GM12878 (cell line): ENCODE measurements around the gene ORC4. TPM values are rescaled to one million over a fixed set of nuclear protein-coding genes. Genes with fewer than 3 reads are reported as not detected.

Experiments used
- ATAC-seq: fragments of 200-7000 bp; cut with Tn5 transposase; 3 replicates; pipeline ENCODE4 v1.9.1; 2020; ENCODE audit warnings: mild to moderate bottlenecking, moderate library complexity
- BruUV-seq: library from RNA; stranded (reverse); fragments of 400-500 nt; replicated peaks from 2 replicates; lab custom pipeline; 2021; lab: Mats Ljungman, UMichigan
- CTCF ChIA-PET: fragments of 300-600 bp; sonication (Branson Sonifier 250); formaldehyde crosslinking; extraction: SDS; loops from one replicate; lab custom pipeline; 2021; ENCODE audit warnings: inconsistent platforms; lab: Yijun Ruan, JAX
- POLR2A ChIA-PET: fragments of 350-600 bp; formaldehyde crosslinking; extraction: SDS; loops from one replicate; lab custom pipeline; 2021; ENCODE audit warnings: inconsistent platforms; lab: Charles Lee
- RAD21 ChIA-PET: fragments of 300-600 bp; sonication (Branson Sonifier 250); formaldehyde crosslinking; loops from one replicate; lab custom pipeline; 2023; ENCODE audit warnings: antibody characterized with exemption; ENCODE audit not compliant: unreplicated experiment; lab: Charles Lee
- SMC1A ChIA-PET: fragments of 300-600 bp; sonication (Branson Sonifier 250); formaldehyde crosslinking; loops from one replicate; lab custom pipeline; 2023; ENCODE audit not compliant: unreplicated experiment, uncharacterized antibody; lab: Charles Lee
- DNase-seq: peaks from one replicate; pipeline ENCODE4 v3.0.0-alpha.2; 2011; ENCODE audit warnings: low read depth, low spot score
- FAIRE-seq: peaks from 3 replicates; lab custom pipeline; 2011; peaks lifted over from hg19 to GRCh38; lab: Jason Lieb, UNC
- H2AFZ ChIP-seq: 2 replicates; pipeline ENCODE4 v1.6.0; 2011; ENCODE audit warnings: low read depth, low read length, control low read depth; ENCODE audit not compliant: control insufficient read depth
- H3K27ac ChIP-seq: 2 replicates; pipeline ENCODE4 v1.5.1; 2011; ENCODE audit warnings: control low read depth; ENCODE audit not compliant: control insufficient read depth, insufficient read depth
- H3K27me3 ChIP-seq, 2 experiments: replicated peaks in 1 of 2; 2 replicates each; pipeline versions ENCODE4 v1.6.0 to v1.6.1; 2011; ENCODE audit warnings: low read length in 1 of 2; ENCODE audit not compliant: control insufficient read depth in 2 of 2, insufficient read depth in 2 of 2
- H3K36me3 ChIP-seq, 2 experiments: 2 replicates each; pipeline ENCODE4 v1.5.1; 2011; ENCODE audit warnings: low read length in 1 of 2; ENCODE audit not compliant: control insufficient read depth in 2 of 2, insufficient read depth in 2 of 2
- H3K4me1 ChIP-seq: 2 replicates; pipeline ENCODE4 v1.6.1; 2011; ENCODE audit warnings: mild to moderate bottlenecking, low read length, moderate library complexity, mixed read lengths; ENCODE audit not compliant: control insufficient read depth, insufficient read depth
- H3K4me2 ChIP-seq: 2 replicates; pipeline ENCODE4 v1.6.0; 2011; ENCODE audit warnings: control low read depth; ENCODE audit not compliant: control insufficient read depth, insufficient read depth
- H3K4me3 ChIP-seq: fragments of 200-600 bp; sonication (generic); 2 replicates; pipeline ENCODE4 v1.5.1; 2016
- H3K79me2 ChIP-seq: 2 replicates; pipeline ENCODE4 v1.6.0; 2011; ENCODE audit warnings: low read length; ENCODE audit not compliant: control insufficient read depth, insufficient read depth
- H3K9ac ChIP-seq: 2 replicates; pipeline ENCODE4 v1.8.0; 2011; ENCODE audit warnings: low read length, control low read depth, mixed read lengths; ENCODE audit not compliant: control insufficient read depth, insufficient read depth
- H3K9me3 ChIP-seq: replicated peaks from 3 replicates; pipeline ENCODE4 v1.5.1; 2011; ENCODE audit warnings: mild to moderate bottlenecking, low read length; ENCODE audit not compliant: control insufficient read depth, insufficient read depth
- H4K20me1 ChIP-seq: 2 replicates; pipeline ENCODE4 v1.6.0; 2011; ENCODE audit not compliant: control insufficient read depth, insufficient read depth
- ATF7 ChIP-seq: fragments of 450-650 bp; IDR thresholded peaks from 2 replicates; pipeline ENCODE4 v1.6.1; 2016; ENCODE audit warnings: low read depth, mild to moderate bottlenecking
- CEBPB ChIP-seq, 2 experiments: fragments of 150-350 bp in 1 of 2; IDR thresholded peaks; 2 replicates each; pipeline ENCODE4 v1.6.1; 2012 to 2014; ENCODE audit warnings: low read depth in 2 of 2, low read length in 2 of 2, borderline replicate concordance in 1 of 2, inconsistent platforms in 1 of 2
- EED ChIP-seq: sonication (generic); IDR thresholded peaks from 2 replicates; pipeline ENCODE4 v1.6.1; 2016; ENCODE audit warnings: antibody characterized with exemption, low read depth
- FOS ChIP-seq: IDR thresholded peaks from 3 replicates; pipeline ENCODE4 v1.6.1; 2011; ENCODE audit warnings: borderline replicate concordance; ENCODE audit not compliant: insufficient read length; ENCODE audit errors: extremely low read depth
- FOXK2 ChIP-seq: fragments of 450-650 bp; IDR thresholded peaks from 2 replicates; pipeline ENCODE4 v1.6.1; 2017; ENCODE audit warnings: mild to moderate bottlenecking, moderate library complexity
- GATAD2B ChIP-seq: fragments of 450-650 bp; conservative IDR thresholded peaks from 2 replicates; pipeline ENCODE4 v1.6.1; 2017; ENCODE audit warnings: low read depth, mild to moderate bottlenecking, moderate library complexity
- IKZF2 ChIP-seq, 2 experiments: fragments of 450-650 bp; IDR thresholded peaks; 2 replicates each; pipeline ENCODE4 v1.6.1; 2017; ENCODE audit warnings: mild to moderate bottlenecking in 2 of 2, moderate library complexity in 2 of 2
- IRF4 ChIP-seq: IDR thresholded peaks from 2 replicates; pipeline ENCODE4 v1.6.1; 2011; ENCODE audit warnings: low read depth, low read length
- MTA3 ChIP-seq: IDR thresholded peaks from 2 replicates; pipeline ENCODE4 v1.6.1; 2012; ENCODE audit warnings: low read length, inconsistent platforms, borderline replicate concordance
- MYB ChIP-seq: fragments of 150-350 bp; IDR thresholded peaks from 2 replicates; pipeline ENCODE4 v1.6.1; 2014; ENCODE audit warnings: mild to moderate bottlenecking, low read depth, low read length, borderline replicate concordance
- NBN ChIP-seq: fragments of 450-650 bp; IDR thresholded peaks from 2 replicates; pipeline ENCODE4 v1.6.1; 2016
- NFXL1 ChIP-seq: fragments of 450-650 bp; IDR thresholded peaks from 2 replicates; pipeline ENCODE4 v1.6.1; 2017; ENCODE audit warnings: antibody characterized with exemption, mild to moderate bottlenecking, borderline replicate concordance
- NR2F1 ChIP-seq: fragments of 450-650 bp; conservative IDR thresholded peaks from 2 replicates; pipeline ENCODE4 v1.6.1; 2017; ENCODE audit warnings: mild to moderate bottlenecking
- TAF1 ChIP-seq: IDR thresholded peaks from 2 replicates; pipeline ENCODE4 v1.6.1; 2011; ENCODE audit warnings: mild to moderate bottlenecking, low read depth, low read length, borderline replicate concordance
- YBX1 ChIP-seq: fragments of 450-650 bp; IDR thresholded peaks from 2 replicates; pipeline ENCODE4 v1.6.1; 2016; ENCODE audit warnings: antibody characterized with exemption
- WGBS: methylation state at CpG from one replicate; pipeline ENCODE4 v1.1.6; 2016; ENCODE audit warnings: low lambda C conversion rate; ENCODE audit not compliant: insufficient replicate concordance, insufficient coverage; ENCODE audit errors: missing lambda C conversion rate; 5-methylcytosine and 5-hydroxymethylcytosine counted together
- in situ Hi-C: fragments of 300-500 bp; cut with MboI; formaldehyde crosslinking; loops from 9 replicates; pipeline ENCODE4 v1.14.3; 2018; ENCODE audit warnings: mixed read lengths
- intact Hi-C: fragments of 100-400 bp; cut with micrococcal nuclease; formaldehyde crosslinking; loops from one replicate; pipeline ENCODE4 v1.14.2; 2022; ENCODE audit not compliant: unreplicated experiment
- polyA plus RNA-seq, 11 experiments: library from polyadenylated mRNA; depleted of rRNA in 4 of 11; unstranded in 6 of 11; stranded (reverse) in 5 of 11; fragments of >200 nt; fragmentation: Nextera tagmentation in 4 of 11; fragmentation: Illumina TruSeq in 1 of 11; extraction: Ambion mirVana in 4 of 11; extraction: Trizol in 1 of 11; gene quantifications; 1 replicate in 1 of 11; 2 replicates in 10 of 11; pipeline versions ENCODE4 v1.2.1 to v1.2.3, GENCODE V29; 2011 to 2016; ENCODE audit warnings: inconsistent platforms in 2 of 11, missing spikeins in 2 of 11, low read depth in 1 of 11
- total RNA-seq, 4 experiments: library from RNA; depleted of rRNA in 3 of 4; stranded (reverse); fragments of >200 nt in 3 of 4; fragmentation: Illumina TruSeq in 1 of 4; extraction: Trizol in 1 of 4; gene quantifications; 2 replicates each; pipeline versions ENCODE4 v1.2.1 to v1.2.3, GENCODE V29; 2013 to 2021
- TF ChIP-seq, protein P1 (sequence below): IDR thresholded peaks from 2 replicates; pipeline ENCODE4 v1.6.1; 2011; ENCODE audit warnings: mild to moderate bottlenecking, low read depth, low read length, moderate library complexity; ENCODE audit not compliant: insufficient replicate concordance
- TF ChIP-seq, protein P2 (sequence below): fragments of 450-650 bp; IDR thresholded peaks from 2 replicates; pipeline ENCODE4 v1.6.1; 2018; ENCODE audit warnings: mild to moderate bottlenecking, low read depth, moderate library complexity; ENCODE audit not compliant: partially characterized antibody
- TF ChIP-seq, protein P3 (sequence below): IDR thresholded peaks from 2 replicates; pipeline ENCODE4 v1.6.1; 2011; ENCODE audit warnings: borderline replicate concordance, low read depth, mild to moderate bottlenecking, moderate library complexity, low read length; ENCODE audit not compliant: insufficient read depth, poor library complexity, severe bottlenecking

ORC4 gene
- total and polyA plus RNA-seq, 10 of the 15 experiments (the other 5 are each of a cell fraction or from before 2014, with no cell fraction given) = 25.7 to 71.3 (median 52.1) TPM

DNA sequence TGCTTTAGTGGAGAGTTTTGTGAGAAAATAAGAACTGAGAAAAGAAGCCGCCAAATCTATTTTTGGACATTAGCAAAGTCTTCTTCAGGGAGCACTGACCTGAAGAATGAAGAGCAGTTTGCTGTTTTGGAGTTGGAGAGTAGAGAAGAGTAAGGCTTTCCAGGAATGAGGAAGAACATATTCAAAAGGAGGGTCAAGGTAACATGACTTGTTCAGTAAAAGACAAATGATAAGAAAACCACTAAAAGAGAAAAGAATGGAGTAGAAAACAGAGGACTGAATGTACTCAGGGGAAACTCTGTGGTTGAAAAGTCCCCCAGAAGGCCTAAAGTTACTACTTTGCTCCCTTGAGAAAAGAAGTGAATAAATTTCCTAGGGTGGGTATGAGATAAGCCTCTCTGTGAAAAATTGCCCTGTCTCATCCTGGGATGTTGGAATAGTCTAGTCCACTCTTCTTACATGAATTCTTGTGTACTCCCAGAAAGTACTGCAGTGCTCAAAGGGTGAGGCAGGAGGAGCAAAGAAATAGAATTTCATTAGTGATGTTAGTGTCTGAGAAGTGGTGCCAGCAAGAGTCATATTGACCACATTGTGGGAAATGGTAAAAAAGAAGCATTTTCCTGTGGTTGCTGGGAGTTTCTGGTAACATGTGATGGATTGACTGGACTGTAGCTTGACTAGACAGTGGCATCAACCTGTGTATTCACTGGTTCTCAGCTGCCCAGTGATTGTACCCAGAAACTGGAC lies 28.1 kb upstream of the ORC4 start:
- in situ Hi-C loops (no loop called here), intact Hi-C loops (loop anchor here (2.0 kb wide), 2 partner anchors 28 to 58 kb away; partner anchors contain the start of genes MBD5 and ORC4)
- RAD21 ChIA-PET = interaction anchor here (1.0 to 3.9 kb wide), 6 partner anchors 8 to 460 kb away, joined by 3 to 82 read pairs (median 6); partner anchors contain the start of genes MBD5 and ORC4
- Histone ChIP-seq H3K4me2 (peak overlapping the region; percentile 46), H3K9me3 (no peaks in the 10 kb centered on the region; the same call in 2 of the 3 replicates), H4K20me1 (no peaks in the 10 kb centered on the region), H3K27me3 (no peaks in the 10 kb centered on the region), H3K4me1 (peaks cover 27% of the 10 kb centered on the region), H3K9ac (no peak overlapping the region), H3K4me3 (0 out of 2 replicates have a peak overlapping the region, but pooled peaks have one; percentile 7), H3K27ac (peak overlapping the region; percentile 67), H3K36me3 (no peaks in the 10 kb centered on the region), H2AFZ (peak overlapping the region; percentile 16; the same call in 1 of the 2 replicates), H3K79me2 (peaks cover 21% of the 10 kb centered on the region)
- ATAC-seq = peak; percentile 82
- DNase-seq = peak; percentile 89
- FAIRE-seq = peak; percentile 59
- CTCF ChIA-PET = interaction anchor here (0.8 to 1.7 kb wide), 3 partner anchors 8 to 29 kb away, joined by 3 to 11 read pairs (median 3); partner anchors contain the start of gene MBD5
- POLR2A ChIA-PET = interaction anchor here (0.9 to 4.2 kb wide), 5 partner anchors 16 to 32 kb away, joined by 3 to 33 read pairs (median 3); partner anchors contain the start of genes MBD5 and ORC4
- BruUV-seq = no TSS peak
- WGBS = 0% methylated on average over 1 of the region's 1 CpG
- SMC1A ChIA-PET = interaction anchor here (0.9 to 5.7 kb wide), 8 partner anchors 9 to 60 kb away, joined by 3 to 126 read pairs (median 4); partner anchors contain the start of genes MBD5 and ORC4
- TF ChIP-seq IRF4 = peak; percentile 81
- TF ChIP-seq, protein P1, sequence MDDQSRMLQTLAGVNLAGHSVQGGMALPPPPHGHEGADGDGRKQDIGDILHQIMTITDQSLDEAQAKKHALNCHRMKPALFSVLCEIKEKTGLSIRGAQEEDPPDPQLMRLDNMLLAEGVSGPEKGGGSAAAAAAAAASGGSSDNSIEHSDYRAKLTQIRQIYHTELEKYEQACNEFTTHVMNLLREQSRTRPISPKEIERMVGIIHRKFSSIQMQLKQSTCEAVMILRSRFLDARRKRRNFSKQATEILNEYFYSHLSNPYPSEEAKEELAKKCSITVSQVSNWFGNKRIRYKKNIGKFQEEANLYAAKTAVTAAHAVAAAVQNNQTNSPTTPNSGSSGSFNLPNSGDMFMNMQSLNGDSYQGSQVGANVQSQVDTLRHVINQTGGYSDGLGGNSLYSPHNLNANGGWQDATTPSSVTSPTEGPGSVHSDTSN = peak; percentile 35
- TF ChIP-seq FOS = no peak
- TF ChIP-seq ATF7 = peak; percentile 72
- TF ChIP-seq CEBPB (IDR thresholded peaks at IDR 0.05; ENCODE audit: borderline replicate concordance in 1 of 2, low read depth in 2 of 2, low read length in 2 of 2) = 0 out of 4 replicates have a peak, but pooled peaks of 1 of the 2 experiments have one; percentile 17
- peak; percentile 94 to 95 for TF ChIP-seq IKZF2 (IDR thresholded peaks at IDR 0.05)
- TF ChIP-seq YBX1 = peak; percentile 49; the same call in 1 of the 2 replicates
- TF ChIP-seq MYB = no peak
- peak; percentile 96 for TF ChIP-seq NFXL1
- peak; percentile 58; the same call in 1 of the 2 replicates for TF ChIP-seq NR2F1
- peak; percentile 94 for TF ChIP-seq GATAD2B
- TF ChIP-seq TAF1 = no peak
- no peak for TF ChIP-seq FOXK2
- peak; percentile 88 for TF ChIP-seq EED
- peak; percentile 89 for TF ChIP-seq MTA3
- TF ChIP-seq, protein P2, sequence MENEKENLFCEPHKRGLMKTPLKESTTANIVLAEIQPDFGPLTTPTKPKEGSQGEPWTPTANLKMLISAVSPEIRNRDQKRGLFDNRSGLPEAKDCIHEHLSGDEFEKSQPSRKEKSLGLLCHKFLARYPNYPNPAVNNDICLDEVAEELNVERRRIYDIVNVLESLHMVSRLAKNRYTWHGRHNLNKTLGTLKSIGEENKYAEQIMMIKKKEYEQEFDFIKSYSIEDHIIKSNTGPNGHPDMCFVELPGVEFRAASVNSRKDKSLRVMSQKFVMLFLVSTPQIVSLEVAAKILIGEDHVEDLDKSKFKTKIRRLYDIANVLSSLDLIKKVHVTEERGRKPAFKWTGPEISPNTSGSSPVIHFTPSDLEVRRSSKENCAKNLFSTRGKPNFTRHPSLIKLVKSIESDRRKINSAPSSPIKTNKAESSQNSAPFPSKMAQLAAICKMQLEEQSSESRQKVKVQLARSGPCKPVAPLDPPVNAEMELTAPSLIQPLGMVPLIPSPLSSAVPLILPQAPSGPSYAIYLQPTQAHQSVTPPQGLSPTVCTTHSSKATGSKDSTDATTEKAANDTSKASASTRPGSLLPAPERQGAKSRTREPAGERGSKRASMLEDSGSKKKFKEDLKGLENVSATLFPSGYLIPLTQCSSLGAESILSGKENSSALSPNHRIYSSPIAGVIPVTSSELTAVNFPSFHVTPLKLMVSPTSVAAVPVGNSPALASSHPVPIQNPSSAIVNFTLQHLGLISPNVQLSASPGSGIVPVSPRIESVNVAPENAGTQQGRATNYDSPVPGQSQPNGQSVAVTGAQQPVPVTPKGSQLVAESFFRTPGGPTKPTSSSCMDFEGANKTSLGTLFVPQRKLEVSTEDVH = peak; percentile 18
- peak; percentile 91 for TF ChIP-seq NBN
- TF ChIP-seq, protein P3, sequence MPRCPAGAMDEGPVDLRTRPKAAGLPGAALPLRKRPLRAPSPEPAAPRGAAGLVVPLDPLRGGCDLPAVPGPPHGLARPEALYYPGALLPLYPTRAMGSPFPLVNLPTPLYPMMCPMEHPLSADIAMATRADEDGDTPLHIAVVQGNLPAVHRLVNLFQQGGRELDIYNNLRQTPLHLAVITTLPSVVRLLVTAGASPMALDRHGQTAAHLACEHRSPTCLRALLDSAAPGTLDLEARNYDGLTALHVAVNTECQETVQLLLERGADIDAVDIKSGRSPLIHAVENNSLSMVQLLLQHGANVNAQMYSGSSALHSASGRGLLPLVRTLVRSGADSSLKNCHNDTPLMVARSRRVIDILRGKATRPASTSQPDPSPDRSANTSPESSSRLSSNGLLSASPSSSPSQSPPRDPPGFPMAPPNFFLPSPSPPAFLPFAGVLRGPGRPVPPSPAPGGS = peak; percentile 86
